GM20000 (cell line): Measurements from ENCODE around the gene MIOX.

ENCODE experiments used
- DNase-seq: peaks from one replicate; pipeline ENCODE4 v3.0.0; 2012; ENCODE audit warnings: low spot score
- TF ChIP-seq, protein P1 (sequence below): IDR thresholded peaks from 2 replicates; pipeline ENCODE4 v1.5.1; 2012; ENCODE audit warnings: mild to moderate bottlenecking, control low read depth; ENCODE audit errors: extremely low read depth, missing control alignments

MIOX gene

DNA sequence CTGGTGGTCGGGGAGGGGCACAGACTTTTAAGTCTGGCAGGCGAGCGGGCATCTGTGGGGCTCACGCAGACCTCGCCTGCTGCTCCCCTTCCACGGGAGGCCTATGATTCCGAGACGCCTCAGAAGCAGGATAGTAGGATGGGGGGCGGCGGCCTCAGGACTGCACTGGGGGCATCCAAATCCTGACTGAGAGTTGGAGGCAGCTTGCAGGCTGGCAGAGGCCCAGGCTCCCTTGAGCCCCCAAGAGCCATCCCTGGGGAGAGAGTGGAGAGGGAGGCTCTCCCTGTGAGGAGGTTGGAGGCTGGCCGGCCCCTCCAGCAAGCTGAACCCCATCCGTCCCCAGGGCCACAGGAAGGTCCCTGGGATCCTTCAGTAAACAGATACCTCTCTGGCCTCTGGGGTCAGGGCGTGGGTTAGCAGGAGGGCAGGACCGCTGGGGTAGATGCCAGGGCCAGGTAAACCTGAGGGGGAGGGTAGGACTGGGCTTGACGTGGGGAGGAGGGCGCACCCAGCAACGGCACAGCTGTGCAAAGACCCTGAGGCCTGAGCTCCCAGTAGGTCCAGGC lies 45.1 kb upstream of the MIOX start:
- TF ChIP-seq, protein P1, sequence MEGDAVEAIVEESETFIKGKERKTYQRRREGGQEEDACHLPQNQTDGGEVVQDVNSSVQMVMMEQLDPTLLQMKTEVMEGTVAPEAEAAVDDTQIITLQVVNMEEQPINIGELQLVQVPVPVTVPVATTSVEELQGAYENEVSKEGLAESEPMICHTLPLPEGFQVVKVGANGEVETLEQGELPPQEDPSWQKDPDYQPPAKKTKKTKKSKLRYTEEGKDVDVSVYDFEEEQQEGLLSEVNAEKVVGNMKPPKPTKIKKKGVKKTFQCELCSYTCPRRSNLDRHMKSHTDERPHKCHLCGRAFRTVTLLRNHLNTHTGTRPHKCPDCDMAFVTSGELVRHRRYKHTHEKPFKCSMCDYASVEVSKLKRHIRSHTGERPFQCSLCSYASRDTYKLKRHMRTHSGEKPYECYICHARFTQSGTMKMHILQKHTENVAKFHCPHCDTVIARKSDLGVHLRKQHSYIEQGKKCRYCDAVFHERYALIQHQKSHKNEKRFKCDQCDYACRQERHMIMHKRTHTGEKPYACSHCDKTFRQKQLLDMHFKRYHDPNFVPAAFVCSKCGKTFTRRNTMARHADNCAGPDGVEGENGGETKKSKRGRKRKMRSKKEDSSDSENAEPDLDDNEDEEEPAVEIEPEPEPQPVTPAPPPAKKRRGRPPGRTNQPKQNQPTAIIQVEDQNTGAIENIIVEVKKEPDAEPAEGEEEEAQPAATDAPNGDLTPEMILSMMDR = no peak
- no peak for DNase-seq

DNA sequence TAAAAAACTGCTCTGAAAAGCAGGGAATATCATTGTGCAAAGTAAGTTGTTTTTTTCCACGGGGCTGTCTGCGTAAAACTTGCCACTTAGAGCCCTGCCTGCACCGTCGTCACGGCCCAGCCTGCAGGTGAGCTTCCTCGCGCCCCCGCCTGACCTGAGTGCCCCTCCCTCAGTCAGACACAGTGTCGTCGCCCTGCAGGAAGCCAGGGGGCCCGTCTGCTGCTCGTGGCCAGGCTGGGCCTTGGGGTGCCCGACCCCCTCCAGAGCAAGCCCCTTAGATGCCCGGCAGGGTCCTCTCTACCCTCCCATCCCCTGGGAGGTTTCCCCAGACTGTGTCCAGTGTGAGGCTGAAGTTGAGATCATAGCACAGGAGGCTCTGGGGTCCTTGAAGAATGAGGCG lies 43.5 kb upstream of the MIOX start:
- no peak for DNase-seq

DNA sequence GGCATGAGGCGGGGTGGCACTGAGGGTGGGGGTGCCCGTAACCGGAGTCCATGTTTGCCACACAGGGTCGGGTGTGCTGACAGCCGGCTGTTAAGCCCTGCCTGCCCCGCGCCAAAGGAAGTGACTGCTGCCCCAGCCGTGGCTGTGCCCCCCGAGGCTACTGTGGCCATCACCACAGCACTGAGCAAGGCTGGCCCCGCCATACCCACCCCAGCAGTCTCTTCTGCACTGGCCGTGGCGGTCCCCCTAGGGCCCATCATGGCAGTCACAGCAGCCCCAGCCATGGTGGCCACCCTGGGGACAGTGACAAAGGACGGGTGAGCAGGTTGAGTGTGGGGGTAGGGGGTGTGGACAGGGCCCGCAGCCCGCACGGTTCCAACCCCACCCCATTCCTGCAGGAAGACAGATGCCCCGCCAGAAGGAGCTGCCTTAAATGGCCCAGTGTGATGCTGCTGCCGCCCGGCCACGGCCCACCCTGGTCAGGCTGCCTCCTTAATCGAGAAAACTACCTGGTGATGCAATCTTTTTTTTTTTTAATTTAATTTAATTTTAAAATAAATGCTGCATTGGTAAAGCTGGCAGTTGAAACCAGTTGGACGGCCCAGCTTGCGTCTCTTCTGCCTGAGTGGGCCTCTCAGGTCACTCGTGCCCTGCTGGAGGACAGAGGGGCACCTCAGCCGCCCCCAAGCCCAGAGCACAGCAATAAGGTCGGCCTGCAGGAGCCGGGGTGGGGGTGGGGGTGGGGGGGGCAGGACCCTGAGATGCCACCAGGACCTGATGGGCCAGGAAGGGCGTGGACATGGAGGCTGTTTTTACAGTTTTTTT lies 42.6 kb upstream of the MIOX start:
- no peak for DNase-seq
- TF ChIP-seq, protein P1 = no peak

More for the DNA sequence above, 43.5 kb upstream of the MIOX start:
- TF ChIP-seq, protein P1 = no peak

DNA sequence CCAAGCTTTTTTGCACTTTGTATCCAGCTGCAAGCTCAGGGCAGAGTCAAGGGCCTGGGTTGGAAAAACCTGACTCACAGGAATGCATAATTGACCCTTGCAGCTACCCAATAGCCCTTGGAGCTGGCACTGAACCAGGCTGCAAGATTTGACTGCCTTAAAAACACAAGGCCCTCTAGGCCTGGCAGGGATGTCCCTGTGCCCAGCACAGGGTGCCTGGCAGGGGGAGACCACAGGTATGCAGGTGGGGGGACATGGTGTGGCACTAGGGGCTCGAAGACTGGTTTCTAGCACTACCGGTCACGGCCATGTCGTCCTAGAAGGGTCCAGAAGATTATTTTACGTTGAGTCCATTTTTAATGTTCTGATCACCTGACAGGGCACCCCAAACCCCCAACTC lies 42.0 kb upstream of the MIOX start:
- no peak for DNase-seq
- TF ChIP-seq, protein P1 = no peak

DNA sequence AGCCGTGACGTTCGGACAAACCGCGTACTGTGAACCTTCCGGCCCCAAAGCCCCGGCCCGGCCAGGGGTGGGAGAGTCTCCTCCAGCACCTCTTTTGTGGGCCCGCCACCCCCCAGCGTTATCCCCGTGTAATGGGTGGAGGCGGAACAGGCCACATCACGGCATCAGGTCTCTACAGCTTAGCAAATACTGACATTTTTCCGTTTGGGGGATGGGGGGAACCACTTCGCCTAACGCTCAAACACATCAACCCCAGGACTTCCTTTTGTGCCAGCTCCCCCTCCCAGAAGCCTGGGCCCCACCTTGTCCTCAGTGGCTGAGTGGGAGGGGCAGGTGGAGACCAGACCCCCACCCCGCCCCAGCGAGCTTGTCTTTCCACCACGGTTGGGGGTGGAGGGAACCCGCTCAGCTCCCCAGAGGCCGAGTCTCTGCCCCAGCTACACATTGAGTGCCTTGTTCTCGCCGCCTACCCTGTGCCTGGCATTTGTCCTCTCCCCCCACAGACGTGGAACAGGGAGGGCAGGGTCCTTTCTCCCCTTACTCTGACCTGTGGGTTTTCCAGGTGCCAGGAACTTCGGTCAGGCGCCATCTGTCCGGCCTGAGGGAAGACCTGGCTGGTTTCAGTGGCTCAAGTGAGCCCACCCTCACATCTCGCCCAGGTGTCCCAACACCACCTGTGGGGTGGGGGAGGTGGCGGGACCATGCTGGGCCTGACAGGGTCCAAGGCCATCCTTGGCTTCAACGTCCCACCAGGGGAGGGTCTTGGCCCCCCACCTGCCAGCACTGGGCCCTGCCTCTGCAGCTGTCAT lies 41.4 kb upstream of the MIOX start:
- TF ChIP-seq, protein P1 = no peak
- DNase-seq = no peak

DNA sequence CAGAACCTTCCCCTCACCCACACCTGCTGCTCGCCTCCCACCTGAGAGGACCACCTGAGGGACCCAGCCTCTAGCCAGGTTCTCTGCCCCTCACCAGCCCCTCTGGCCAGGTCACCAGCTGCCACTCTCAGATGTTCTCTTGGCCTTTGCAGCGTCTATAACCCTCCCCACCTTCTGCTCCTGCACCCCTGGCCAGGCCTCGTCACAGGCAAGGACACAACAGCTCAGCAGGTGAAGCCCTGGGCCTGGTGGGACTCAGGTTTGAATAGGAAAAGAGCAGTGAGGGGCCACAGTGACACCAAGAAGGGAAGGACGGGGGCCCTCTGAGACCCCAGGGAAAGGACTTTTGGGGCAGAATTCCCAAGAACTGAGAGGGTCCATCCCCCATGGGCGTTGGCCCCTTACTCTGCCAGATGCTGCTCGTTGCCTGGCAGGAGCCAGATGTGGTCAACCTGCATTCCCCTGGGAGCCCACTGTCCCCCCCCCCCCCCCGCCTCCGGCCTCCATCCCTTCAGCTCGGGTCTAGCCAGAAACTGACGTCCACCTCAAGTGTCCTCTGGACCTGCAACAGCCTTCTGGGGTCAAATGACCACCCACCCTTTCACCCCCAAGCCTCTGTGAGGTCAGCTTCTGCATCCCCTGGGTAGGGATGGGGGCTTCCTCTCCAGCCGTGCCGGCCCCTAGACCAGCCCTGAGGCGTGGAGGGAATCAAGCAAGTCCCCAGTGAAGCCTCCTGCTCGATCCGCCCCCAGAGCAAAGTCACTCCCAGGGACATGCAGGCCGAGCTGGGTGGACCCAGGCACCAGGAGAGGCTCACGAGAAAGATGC lies 40.6 kb upstream of the MIOX start:
- no peak for DNase-seq
- TF ChIP-seq, protein P1 = no peak
